ENCODE data around the gene MAPK10. TPM values are rescaled to one million over a fixed set of nuclear protein-coding genes. Genes with fewer than 3 reads are reported as not detected.

Gene MAPK10
- total and polyA plus RNA-seq, 2 donors (not counting 3 experiments of a cell fraction or from before 2014, with no cell fraction given) = 0.17 TPM; not detected in 1

- dilution Hi-C loops (cut with MboI; ENCODE audit: extremely low pct_ligation_motif_present, low sequenced_read_pairs) = no loop called here
- intact Hi-C loops (cut with micrococcal nuclease) = no loop called here
- CTCF ChIA-PET = interaction anchor here (2.1 to 2.2 kb wide), 2 partner anchors 166 kb away, joined by 11 to 16 read pairs; no protein-coding TSS in a partner anchor
- Histone ChIP-seq H3K79me2 (ENCODE audit: control insufficient read depth, insufficient read depth, low read length) (peaks cover 97% of the 10 kb centered on the region), H3K4me2 (ENCODE audit: insufficient read depth, low read length) (no peak overlapping the region), H3K4me3 (replicated peaks in 1 of 3; ENCODE audit: insufficient read depth in 1 of 3, low read depth in 1 of 3, low read length in 3 of 3) (no peak overlapping the region), H3K9ac (replicated peaks; ENCODE audit: extremely low read depth, insufficient read depth, low read length) (no peak overlapping the region), H4K20me1 (replicated peaks; ENCODE audit: control insufficient read depth, extremely low read depth, insufficient read depth, low read length) (peaks cover 2% of the 10 kb centered on the region), H3K27ac (ENCODE audit: insufficient read depth, low read depth, low read length) (no peak overlapping the region), H3K9me3 (replicated peaks; ENCODE audit: control insufficient read depth, insufficient read depth, low read length) (no peaks in the 10 kb centered on the region), H3K4me1 (ENCODE audit: control insufficient read depth, extremely low read depth, insufficient read depth, low read length) (peaks cover 25% of the 10 kb centered on the region), H3K27me3 (ENCODE audit: control insufficient read depth in 2 of 2, insufficient read depth in 2 of 2, low read length in 2 of 2) (no peaks in the 10 kb centered on the region), H3K36me3 (ENCODE audit: control insufficient read depth in 2 of 2, extremely low read depth in 1 of 2, insufficient read depth in 2 of 2, low read length in 2 of 2) (peaks cover 0 to 3% of the 10 kb centered on the region in 2 experiments), H2AFZ (ENCODE audit: low read depth, low read length) (no peak overlapping the region), H3K9me1 (replicated peaks; ENCODE audit: control insufficient read depth, extremely low read depth, insufficient read depth, low read length) (no peaks in the 10 kb centered on the region)
- no TSS peak for BruUV-seq (replicated peaks)
- FAIRE-seq = no peak
- no peak for DNase-seq (ENCODE audit: low read depth, low spot score)
- TF ChIP-seq GATA2 (IDR thresholded peaks at IDR 0.05; ENCODE audit: insufficient read depth, insufficient read length, low read depth, low read length) (no peak), FOS (IDR thresholded peaks at IDR 0.05; ENCODE audit: borderline replicate concordance, insufficient read depth, low read length) (no peak), POLR2AphosphoS5 (IDR thresholded peaks at IDR 0.05; ENCODE audit: insufficient read depth, low read depth, low read length) (no peak), MAX (IDR thresholded peaks at IDR 0.05; ENCODE audit: insufficient read depth, insufficient read length) (no peak), EZH2 (IDR thresholded peaks at IDR 0.05; ENCODE audit: borderline replicate concordance, low read depth, low read length, severe bottlenecking) (no peak), JUN (IDR thresholded peaks at IDR 0.05; ENCODE audit: borderline replicate concordance, insufficient read depth, insufficient read length, low read depth) (no peak), CTCF (IDR thresholded peaks at IDR 0.05; ENCODE audit: extremely low read depth in 1 of 2, insufficient read depth in 1 of 2, low read depth in 1 of 2, low read length in 2 of 2) (no peak), POLR2A (IDR thresholded peaks at IDR 0.05; ENCODE audit: low read depth, low read length) (no peak), MYC (IDR thresholded peaks at IDR 0.05; ENCODE audit: low read depth, low read length) (no peak)
- POLR2A ChIA-PET = no interaction called here
Observed at GRCh38 chr4:85963231-85963630, 396.6 kb downstream of the MAPK10 start.

Data from endothelial cell of umbilical vein (primary cell).